ENCODE results near the gene BRPF1.

Gene BRPF1

GRCh38 chr3:9744162-9744561, 12.6 kb downstream of the BRPF1 start:
- TF ChIP-seq TCF12 (IDR thresholded peaks at IDR 0.05; ENCODE audit: low read depth) (no peak), TEAD4 (IDR thresholded peaks at IDR 0.05) (no peak), REST (IDR thresholded peaks at IDR 0.05; ENCODE audit: low read depth) (no peak), CREB1 (IDR thresholded peaks at IDR 0.05; ENCODE audit: low read depth) (no peak), MAX (IDR thresholded peaks at IDR 0.05) (no peak), TAF1 (IDR thresholded peaks at IDR 0.05; ENCODE audit: low read depth) (no peak)

GRCh38 chr3:9745521-9745920, 14.0 kb downstream of the BRPF1 start:
- TF ChIP-seq TCF12 (IDR thresholded peaks at IDR 0.05; ENCODE audit: low read depth) (no peak), CEBPB (IDR thresholded peaks at IDR 0.05) (no peak), EP300 (IDR thresholded peaks at IDR 0.05; ENCODE audit: borderline replicate concordance) (no peak), FOXM1 (IDR thresholded peaks at IDR 0.05; ENCODE audit: borderline replicate concordance, low read depth) (no peak), TEAD4 (IDR thresholded peaks at IDR 0.05) (no peak), CREB1 (IDR thresholded peaks at IDR 0.05; ENCODE audit: low read depth) (no peak), RAD21 (IDR thresholded peaks at IDR 0.05; ENCODE audit: low read depth) (no peak), EGR1 (IDR thresholded peaks at IDR 0.05) (no peak), REST (IDR thresholded peaks at IDR 0.05; ENCODE audit: low read depth) (no peak), ZBTB7A (IDR thresholded peaks at IDR 0.05; ENCODE audit: low read depth) (no peak), USF1 (IDR thresholded peaks at IDR 0.05) (no peak), MAX (IDR thresholded peaks at IDR 0.05) (no peak), NFIC (IDR thresholded peaks at IDR 0.05) (no peak)

- TF ChIP-seq USF1 (IDR thresholded peaks at IDR 0.05) (no peak), CREB1 (IDR thresholded peaks at IDR 0.05; ENCODE audit: low read depth) (no peak), MAX (IDR thresholded peaks at IDR 0.05) (no peak), ZBTB7A (IDR thresholded peaks at IDR 0.05; ENCODE audit: low read depth) (no peak), TEAD4 (IDR thresholded peaks at IDR 0.05) (no peak), TAF1 (IDR thresholded peaks at IDR 0.05; ENCODE audit: low read depth) (no peak), EGR1 (IDR thresholded peaks at IDR 0.05) (no peak), CEBPB (IDR thresholded peaks at IDR 0.05) (no peak), REST (IDR thresholded peaks at IDR 0.05; ENCODE audit: low read depth) (no peak), EP300 (IDR thresholded peaks at IDR 0.05; ENCODE audit: borderline replicate concordance) (no peak), RAD21 (IDR thresholded peaks at IDR 0.05; ENCODE audit: low read depth) (no peak), TCF12 (IDR thresholded peaks at IDR 0.05; ENCODE audit: low read depth) (no peak), NFIC (IDR thresholded peaks at IDR 0.05) (no peak), YY1 (IDR thresholded peaks at IDR 0.05; ENCODE audit: low read depth) (no peak), FOXM1 (IDR thresholded peaks at IDR 0.05; ENCODE audit: borderline replicate concordance, low read depth) (no peak)
These were observed 14.8 kb downstream of the BRPF1 start for GRCh38 chr3:9746330-9746729.

GRCh38 chr3:9747267-9747666, 15.7 kb downstream of the BRPF1 start:
- TF ChIP-seq CREB1 (IDR thresholded peaks at IDR 0.05; ENCODE audit: low read depth), result no peak

GRCh38 chr3:9748031-9748430, 16.5 kb downstream of the BRPF1 start:
- TF ChIP-seq CREB1 (IDR thresholded peaks at IDR 0.05; ENCODE audit: low read depth) (no peak), EP300 (IDR thresholded peaks at IDR 0.05; ENCODE audit: borderline replicate concordance) (no peak), ZBTB7A (IDR thresholded peaks at IDR 0.05; ENCODE audit: low read depth) (no peak), USF1 (IDR thresholded peaks at IDR 0.05) (no peak), YY1 (IDR thresholded peaks at IDR 0.05; ENCODE audit: low read depth) (no peak), TAF1 (IDR thresholded peaks at IDR 0.05; ENCODE audit: low read depth) (no peak), MAX (IDR thresholded peaks at IDR 0.05) (no peak), TEAD4 (IDR thresholded peaks at IDR 0.05) (no peak), RAD21 (IDR thresholded peaks at IDR 0.05; ENCODE audit: low read depth) (no peak), FOXM1 (IDR thresholded peaks at IDR 0.05; ENCODE audit: borderline replicate concordance, low read depth) (no peak), TCF12 (IDR thresholded peaks at IDR 0.05; ENCODE audit: low read depth) (no peak), EGR1 (IDR thresholded peaks at IDR 0.05) (no peak), CEBPB (IDR thresholded peaks at IDR 0.05) (no peak), REST (IDR thresholded peaks at IDR 0.05; ENCODE audit: low read depth) (no peak), NFIC (IDR thresholded peaks at IDR 0.05) (no peak)

Data from Ishikawa (cell line).